Thoracic aorta (tissue), 2 donors: ENCODE measurements around the gene DDI2. TPM values are rescaled to one million over a fixed set of nuclear protein-coding genes. Genes with fewer than 3 reads are reported as not detected.

Experiments used
- ATAC-seq: fragments of 150-250 bp; one replicate; pipeline ENCODE4 v1.8.0; 2017; ENCODE audit warnings: low read depth; ENCODE audit not compliant: insufficient number of reproducible peaks, low FRiP score
- DNase-seq: peaks from one replicate; pipeline ENCODE4 v3.0.0-alpha.2; 2020; ENCODE audit warnings: low spot score
- H3K27ac ChIP-seq, 2 donors: fragments of 200-600 bp; sonication (generic); 1 replicate in 1 of 2; 2 replicates in 1 of 2; pipeline ENCODE4 v1.5.1; 2016; ENCODE audit warnings: mild to moderate bottlenecking in 2 of 2, moderate library complexity in 2 of 2
- H3K27me3 ChIP-seq: fragments of 200-600 bp; sonication (generic); replicated peaks from 2 replicates; pipeline ENCODE4 v1.6.0; 2016; ENCODE audit warnings: mild to moderate bottlenecking; ENCODE audit not compliant: insufficient read depth
- H3K36me3 ChIP-seq: fragments of 200-600 bp; sonication (generic); one replicate; pipeline ENCODE4 v1.5.1; 2016
- H3K4me1 ChIP-seq, 2 donors: fragments of 200-600 bp; sonication (generic); 1 replicate in 1 of 2; 2 replicates in 1 of 2; pipeline versions ENCODE4 v1.5.1 to v1.6.0; 2016; ENCODE audit warnings: low read depth in 2 of 2, mild to moderate bottlenecking in 1 of 2; ENCODE audit not compliant: control insufficient read depth in 1 of 2
- H3K4me3 ChIP-seq: fragments of 200-600 bp; sonication (generic); 2 replicates; pipeline ENCODE4 v1.5.1; 2016; ENCODE audit warnings: mild to moderate bottlenecking
- H3K9me3 ChIP-seq: fragments of 200-600 bp; sonication (generic); 2 replicates; pipeline ENCODE4 v1.5.1; 2016
- CTCF ChIP-seq: fragments of 200-600 bp; sonication (generic); IDR thresholded peaks from one replicate; pipeline ENCODE4 v1.5.1; 2019; ENCODE audit warnings: antibody characterized with exemption
- total RNA-seq, 2 donors: library from RNA; depleted of rRNA; stranded (reverse); fragments of >200 nt; gene quantifications; one replicate each; pipeline versions ENCODE4 v1.1.0 to v1.2.3, GENCODE V29; 2016

The DDI2 gene
- total RNA-seq, 2 donors from 2014 or later = 19.6 to 37.5 TPM

DNA sequence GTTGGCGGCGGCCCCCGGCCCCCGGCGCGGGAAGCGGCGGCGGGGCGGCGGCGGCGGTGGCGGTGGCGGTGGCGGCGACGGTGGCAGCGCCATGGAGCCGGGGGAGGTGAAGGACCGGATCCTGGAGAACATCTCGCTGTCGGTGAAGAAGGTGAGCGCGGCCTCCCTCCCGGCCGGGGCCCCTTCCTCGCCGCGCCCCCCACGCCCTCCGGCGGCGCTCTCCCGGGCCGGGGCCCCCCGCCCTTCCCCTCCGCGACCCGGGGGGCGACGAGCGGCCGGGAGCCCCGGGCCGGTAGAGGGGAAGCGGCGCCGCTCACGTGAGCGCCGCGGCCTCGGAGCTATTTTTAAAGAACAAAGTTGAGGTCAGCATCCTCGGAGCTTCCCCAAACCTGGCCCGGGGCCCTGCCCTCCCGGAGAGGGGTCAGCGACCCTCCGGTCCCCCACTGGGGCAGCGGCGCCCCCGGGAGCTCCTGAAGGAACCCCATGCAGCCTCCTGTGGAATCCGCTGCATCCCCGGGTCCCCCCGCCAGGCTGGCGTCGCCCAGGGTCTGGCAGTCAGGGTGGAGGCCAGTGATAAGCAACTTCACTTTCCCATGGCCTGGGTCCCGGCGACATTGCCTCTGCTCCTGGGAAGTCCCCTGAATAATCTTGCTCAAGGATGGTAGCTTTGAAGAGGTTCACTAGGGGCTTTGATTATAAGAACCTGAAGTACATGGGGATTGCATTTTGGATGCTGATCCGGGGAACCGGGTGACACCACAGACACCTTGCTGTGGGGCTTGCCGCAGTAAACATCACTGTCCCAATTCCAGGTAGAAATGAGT is 67.4 kb downstream of the DDI2 start:
- peak overlapping the region; percentile 71 to 94 for H3K27ac ChIP-seq
- no peaks in the 10 kb centered on the region for H3K9me3 ChIP-seq
- peak; percentile 23 for TF ChIP-seq CTCF
- H3K4me1 ChIP-seq = peaks cover 16 to 36% of the 10 kb centered on the region in 2 donors
- peak overlapping the region; percentile 76 for H3K4me3 ChIP-seq
- ATAC-seq = no peak
- no peaks in the 10 kb centered on the region for H3K27me3 ChIP-seq
- no peaks in the 10 kb centered on the region for H3K36me3 ChIP-seq
- no peak for DNase-seq

GRCh38 chr1:15685820-15686219 is 68.6 kb downstream of the DDI2 start:
- Histone ChIP-seq H3K27me3 (no peaks in the 10 kb centered on the region), H3K36me3 (no peaks in the 10 kb centered on the region), H3K27ac (peak overlapping the region; percentile 20 to 71), H3K4me1 (peaks cover 16 to 43% of the 10 kb centered on the region in 2 donors), H3K9me3 (no peaks in the 10 kb centered on the region), H3K4me3 (peak overlapping the region; percentile 76)
- no peak for TF ChIP-seq CTCF
- no peak for DNase-seq
- ATAC-seq = no peak

DNA sequence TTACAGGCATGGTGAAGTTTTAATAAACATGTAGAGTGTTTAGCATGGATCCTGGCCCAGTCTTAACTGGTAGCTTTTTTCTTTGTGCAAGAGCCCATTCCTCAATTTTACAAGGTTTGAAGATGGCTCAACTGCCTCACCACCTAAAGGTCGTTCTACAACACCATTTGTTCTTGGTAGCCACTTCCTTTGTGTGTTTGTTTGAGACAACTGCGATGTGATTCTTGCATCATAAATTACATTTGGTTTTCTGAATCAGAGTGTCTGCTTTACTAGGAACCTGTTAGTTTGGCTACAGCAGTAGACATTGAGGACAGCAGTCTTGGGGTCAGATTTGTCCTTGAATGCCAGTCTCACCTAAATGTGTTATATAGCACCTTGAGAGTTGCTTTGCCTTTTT is 70.2 kb downstream of the DDI2 start:
- no peak for TF ChIP-seq CTCF
- Histone ChIP-seq H3K27me3 (no peaks in the 10 kb centered on the region), H3K27ac (no peak overlapping the region), H3K9me3 (no peaks in the 10 kb centered on the region), H3K4me3 (no peak overlapping the region), H3K36me3 (no peaks in the 10 kb centered on the region), H3K4me1 (peaks cover 24 to 51% of the 10 kb centered on the region in 2 donors)
- ATAC-seq (no peak), DNase-seq (no peak)

DNA sequence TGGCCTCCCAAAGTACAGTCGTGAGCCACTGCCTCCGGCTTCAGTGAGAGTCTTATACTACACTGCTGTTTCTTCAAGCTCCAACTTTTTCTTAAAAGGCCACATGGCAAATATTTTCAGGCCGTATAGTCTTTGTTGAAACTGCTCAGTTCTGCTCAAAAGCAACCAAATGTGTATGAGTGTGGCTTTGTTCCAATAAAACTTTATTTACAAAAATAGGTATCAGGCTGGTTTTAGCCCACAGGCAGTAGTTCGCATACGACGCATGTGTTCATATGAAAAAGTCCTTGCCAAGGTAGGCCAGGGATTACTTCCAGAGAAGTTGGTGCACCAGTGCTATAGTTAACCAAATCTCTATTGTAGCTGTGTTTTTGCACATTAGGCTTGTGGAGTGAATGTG is 73.1 kb downstream of the DDI2 start:
- no peaks in the 10 kb centered on the region for H3K27me3 ChIP-seq
- H3K4me3 ChIP-seq = no peak overlapping the region
- TF ChIP-seq CTCF = no peak
- no peaks in the 10 kb centered on the region for H3K9me3 ChIP-seq
- peaks cover 22 to 60% of the 10 kb centered on the region in 2 donors for H3K4me1 ChIP-seq
- no peak overlapping the region for H3K27ac ChIP-seq
- DNase-seq (no peak), ATAC-seq (no peak)
- H3K36me3 ChIP-seq = no peaks in the 10 kb centered on the region

GRCh38 chr1:15691434-15692032 is 74.3 kb downstream of the DDI2 start:
- no peaks in the 10 kb centered on the region for H3K9me3 ChIP-seq
- no peak overlapping the region for H3K4me3 ChIP-seq
- TF ChIP-seq CTCF = no peak
- ATAC-seq (no peak), DNase-seq (no peak)
- no peaks in the 10 kb centered on the region for H3K27me3 ChIP-seq
- H3K27ac ChIP-seq = peak overlapping the region; percentile 34 to 60
- H3K36me3 ChIP-seq = no peaks in the 10 kb centered on the region
- H3K4me1 ChIP-seq = peaks cover 14 to 54% of the 10 kb centered on the region in 2 donors
